Measurements from ENCODE around the gene IL17A.

- no peak for TF ChIP-seq CTCF (IDR thresholded peaks at IDR 0.05; ENCODE audit: low read length)
- no peak for TF ChIP-seq EZH2 (optimal IDR thresholded peaks at IDR 0.05; ENCODE audit: low read depth, low read length)
- no peak for TF ChIP-seq EZH2phosphoT487 (IDR thresholded peaks at IDR 0.05; ENCODE audit: low read length)
Observed at GRCh38 chr6:52227495-52227894, 41.3 kb downstream of the IL17A start.

Measured in MM.1S (cell line).